ENCODE results near the gene DAO. TPM values are rescaled to one million over a fixed set of nuclear protein-coding genes. Genes with fewer than 3 reads are reported as not detected.

Gene DAO
- polyA plus RNA-seq, 1 of the 3 experiments (the other 2 are of a cell fraction): not detected

- Histone ChIP-seq H3K9me2 (no peaks in the 10 kb centered on the region), H4K20me1 (ENCODE audit: insufficient read depth) (no peaks in the 10 kb centered on the region), H3F3A (replicated peaks; ENCODE audit: insufficient read depth) (peaks cover 63% of the 10 kb centered on the region), H3K9me3 (no peaks in the 10 kb centered on the region), H3K36me3 (replicated peaks in 1 of 2; ENCODE audit: control insufficient read depth in 1 of 2, insufficient read depth in 2 of 2, low read length in 1 of 2) (peaks cover 37 to 54% of the 10 kb centered on the region in 2 experiments), H3K4me3 (ENCODE audit: low read depth in 2 of 2, low read length in 1 of 2) (no peak overlapping the region; a peak in 1 of 4 replicates), H2AFZ (ENCODE audit: low read depth) (no peak overlapping the region), H3K79me2 (ENCODE audit: insufficient read depth) (peaks cover 84% of the 10 kb centered on the region), H3K4me2 (peak overlapping the region; percentile 78), H3K27me3 (ENCODE audit: insufficient read depth) (no peaks in the 10 kb centered on the region), H3K27ac (ENCODE audit: low read depth in 2 of 2, low read length in 1 of 2) (peak overlapping the region; percentile 87 to 100), H3K9ac (peak overlapping the region; percentile 95), H3K4me1 (ENCODE audit: control insufficient read depth in 1 of 2, insufficient read depth in 2 of 2, low read depth in 1 of 2, low read length in 1 of 2) (peaks cover 24 to 64% of the 10 kb centered on the region in 2 experiments)
- ChIA-PET CTCF (interaction anchor here (0.6 to 1.7 kb wide), 7 partner anchors 9 to 870 kb away, joined by 3 to 5 read pairs (median 3); partner anchors contain the start of gene ALKBH2), POLR2A (no interaction called here)
- WGBS (ENCODE audit: low lambda C conversion rate): 76% methylated on average over 6 of the region's 6 CpGs
- TF ChIP-seq SMC3 (IDR thresholded peaks at IDR 0.05; ENCODE audit: low read depth, low read length) (no peak), RXRA (IDR thresholded peaks at IDR 0.05; ENCODE audit: borderline replicate concordance, low read depth) (no peak), EP300 (IDR thresholded peaks at IDR 0.05; ENCODE audit: borderline replicate concordance in 1 of 2, low read depth in 1 of 2, low read length in 1 of 2) (no peak), EZH2phosphoT487 (IDR thresholded peaks at IDR 0.05; ENCODE audit: borderline replicate concordance, low read depth) (no peak), TEAD4 (IDR thresholded peaks at IDR 0.05; ENCODE audit: borderline replicate concordance, insufficient read depth) (no peak), NFIC (IDR thresholded peaks at IDR 0.05; ENCODE audit: borderline replicate concordance) (no peak), MAX (IDR thresholded peaks at IDR 0.05; ENCODE audit: low read depth) (no peak), RAD21 (IDR thresholded peaks at IDR 0.05; ENCODE audit: low read length) (no peak), POLR2AphosphoS5 (IDR thresholded peaks at IDR 0.05; ENCODE audit: low read depth, low read length) (no peak), FOXJ3 (CRISPR knock-in tag; IDR thresholded peaks at IDR 0.05) (no peak), RCOR1 (IDR thresholded peaks at IDR 0.05; ENCODE audit: low read length) (no peak), USF1 (IDR thresholded peaks at IDR 0.05; ENCODE audit: borderline replicate concordance, low read depth) (no peak), ZBTB33 (IDR thresholded peaks at IDR 0.05; ENCODE audit: borderline replicate concordance, low read depth) (no peak), TCF12 (IDR thresholded peaks at IDR 0.05) (no peak), MXI1 (IDR thresholded peaks at IDR 0.05; ENCODE audit: low read depth, low read length) (no peak), RFX5 (IDR thresholded peaks at IDR 0.05; ENCODE audit: low read length) (no peak), FOSL2 (IDR thresholded peaks at IDR 0.05; ENCODE audit: borderline replicate concordance, low read depth) (no peak), TAF1 (IDR thresholded peaks at IDR 0.05; ENCODE audit: borderline replicate concordance, low read depth, low read length) (no peak)
- no peak for DNase-seq
Measured at GRCh38 chr12:108832208-108832607, 47.7 kb upstream of the DAO start.
